ENCODE data around the gene AMN1.
A peak's percentile ranks its signal among the peaks of the same experiment; 100 is the strongest.

AMN1 gene

DNA sequence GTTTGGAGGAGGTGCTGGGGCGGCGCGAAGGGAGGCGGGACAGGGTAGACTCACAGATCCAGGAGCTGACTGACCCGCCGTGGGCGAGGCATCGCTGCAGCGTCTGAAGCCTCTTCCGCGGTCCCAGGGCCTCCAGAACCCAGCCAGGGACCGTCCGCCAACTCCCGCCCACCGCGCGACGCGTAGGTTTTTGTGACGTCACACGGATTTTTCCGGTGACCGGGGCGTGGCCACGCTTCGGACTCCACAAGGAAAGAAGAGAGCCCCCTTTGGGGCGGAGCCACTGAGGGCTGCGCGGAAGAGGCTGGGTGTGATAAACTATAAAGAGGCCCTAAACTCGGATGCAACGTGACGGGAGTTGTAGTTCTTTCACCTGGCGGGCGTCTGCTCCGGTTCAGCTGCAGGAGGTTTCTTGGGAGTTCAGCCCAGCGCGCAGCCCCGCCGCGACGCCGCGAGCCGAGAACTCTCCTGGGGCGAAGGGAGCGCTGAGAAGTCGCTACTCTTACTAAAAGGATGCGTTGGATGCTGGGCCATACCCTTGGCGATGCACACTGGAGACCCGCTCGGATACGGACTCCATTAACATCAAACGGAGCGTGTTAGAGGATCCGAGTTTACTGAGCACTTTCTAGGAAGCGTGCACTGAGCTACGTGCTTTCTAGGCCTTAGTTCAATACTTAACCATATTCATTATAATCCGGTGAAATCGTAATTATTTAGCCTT lies at the start of gene AMN1 (continued):
- TF ChIP-seq, protein P1, sequence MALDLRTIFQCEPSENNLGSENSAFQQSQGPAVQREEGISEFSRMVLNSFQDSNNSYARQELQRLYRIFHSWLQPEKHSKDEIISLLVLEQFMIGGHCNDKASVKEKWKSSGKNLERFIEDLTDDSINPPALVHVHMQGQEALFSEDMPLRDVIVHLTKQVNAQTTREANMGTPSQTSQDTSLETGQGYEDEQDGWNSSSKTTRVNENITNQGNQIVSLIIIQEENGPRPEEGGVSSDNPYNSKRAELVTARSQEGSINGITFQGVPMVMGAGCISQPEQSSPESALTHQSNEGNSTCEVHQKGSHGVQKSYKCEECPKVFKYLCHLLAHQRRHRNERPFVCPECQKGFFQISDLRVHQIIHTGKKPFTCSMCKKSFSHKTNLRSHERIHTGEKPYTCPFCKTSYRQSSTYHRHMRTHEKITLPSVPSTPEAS (tag by site-specific recombination; IDR thresholded peaks at IDR 0.05), result no peak
- TF ChIP-seq OVOL3 (tag by site-specific recombination; IDR thresholded peaks at IDR 0.05) (no peak), ZNF391 (tag by site-specific recombination; IDR thresholded peaks at IDR 0.05; ENCODE audit: borderline replicate concordance, low read depth) (no peak; the same call in 1 of the 2 replicates), ZNF501 (tag by site-specific recombination; IDR thresholded peaks at IDR 0.05) (no peak), ZNF621 (tag by site-specific recombination; IDR thresholded peaks at IDR 0.05) (no peak), ZNF664 (tag by site-specific recombination; IDR thresholded peaks at IDR 0.05) (no peak; the same call in 1 of the 2 replicates), OSR2 (tag by site-specific recombination; IDR thresholded peaks at IDR 0.05) (no peak), ZNF155 (tag by site-specific recombination; IDR thresholded peaks at IDR 0.05) (no peak), ZBTB1 (tag by site-specific recombination; IDR thresholded peaks at IDR 0.05) (no peak), ZNF423 (tag by site-specific recombination; IDR thresholded peaks at IDR 0.05) (no peak), ZNF19 (tag by site-specific recombination; IDR thresholded peaks at IDR 0.05; ENCODE audit: low read depth) (no peak), ZSCAN30 (tag by site-specific recombination; IDR thresholded peaks at IDR 0.05) (no peak), ZNF274 (IDR thresholded peaks at IDR 0.05; ENCODE audit: low read length) (no peak), ZNF274 (tag by site-specific recombination; IDR thresholded peaks at IDR 0.05; ENCODE audit: borderline replicate concordance) (no peak), MZF1 (tag by site-specific recombination; IDR thresholded peaks at IDR 0.05; ENCODE audit: borderline replicate concordance) (no peak), SP2 (tag by site-specific recombination; IDR thresholded peaks at IDR 0.05) (peak; percentile 95), ZNF157 (tag by site-specific recombination; IDR thresholded peaks at IDR 0.05) (no peak), ZNF521 (tag by site-specific recombination; IDR thresholded peaks at IDR 0.05) (no peak), ZNF211 (tag by site-specific recombination; IDR thresholded peaks at IDR 0.05; ENCODE audit: low read depth) (no peak), ZFP37 (tag by site-specific recombination; IDR thresholded peaks at IDR 0.05) (no peak; the same call in 1 of the 2 replicates), ZNF623 (tag by site-specific recombination; IDR thresholded peaks at IDR 0.05) (no peak), BCL11A (tag by site-specific recombination; IDR thresholded peaks at IDR 0.05; ENCODE audit: low read depth) (no peak), ZNF555 (tag by site-specific recombination; conservative IDR thresholded peaks at IDR 0.05) (no peak), ZNF23 (tag by site-specific recombination; IDR thresholded peaks at IDR 0.05; ENCODE audit: borderline replicate concordance) (no peak), ZNF248 (tag by site-specific recombination; IDR thresholded peaks at IDR 0.05) (no peak), ZNF239 (tag by site-specific recombination; IDR thresholded peaks at IDR 0.05) (no peak), ZNF341 (tag by site-specific recombination; IDR thresholded peaks at IDR 0.05; ENCODE audit: low read depth) (no peak; the same call in 1 of the 2 replicates), GLI4 (tag by site-specific recombination; IDR thresholded peaks at IDR 0.05) (no peak), ZNF510 (tag by site-specific recombination; IDR thresholded peaks at IDR 0.05; ENCODE audit: insufficient replicate concordance) (no peak)
- TF ChIP-seq, protein P2, sequence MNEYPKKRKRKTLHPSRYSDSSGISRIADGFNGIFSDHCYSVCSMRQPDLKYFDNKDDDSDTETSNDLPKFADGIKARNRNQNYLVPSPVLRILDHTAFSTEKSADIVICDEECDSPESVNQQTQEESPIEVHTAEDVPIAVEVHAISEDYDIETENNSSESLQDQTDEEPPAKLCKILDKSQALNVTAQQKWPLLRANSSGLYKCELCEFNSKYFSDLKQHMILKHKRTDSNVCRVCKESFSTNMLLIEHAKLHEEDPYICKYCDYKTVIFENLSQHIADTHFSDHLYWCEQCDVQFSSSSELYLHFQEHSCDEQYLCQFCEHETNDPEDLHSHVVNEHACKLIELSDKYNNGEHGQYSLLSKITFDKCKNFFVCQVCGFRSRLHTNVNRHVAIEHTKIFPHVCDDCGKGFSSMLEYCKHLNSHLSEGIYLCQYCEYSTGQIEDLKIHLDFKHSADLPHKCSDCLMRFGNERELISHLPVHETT (tag by site-specific recombination; IDR thresholded peaks at IDR 0.05), result peak; percentile 54
- TF ChIP-seq, protein P3, sequence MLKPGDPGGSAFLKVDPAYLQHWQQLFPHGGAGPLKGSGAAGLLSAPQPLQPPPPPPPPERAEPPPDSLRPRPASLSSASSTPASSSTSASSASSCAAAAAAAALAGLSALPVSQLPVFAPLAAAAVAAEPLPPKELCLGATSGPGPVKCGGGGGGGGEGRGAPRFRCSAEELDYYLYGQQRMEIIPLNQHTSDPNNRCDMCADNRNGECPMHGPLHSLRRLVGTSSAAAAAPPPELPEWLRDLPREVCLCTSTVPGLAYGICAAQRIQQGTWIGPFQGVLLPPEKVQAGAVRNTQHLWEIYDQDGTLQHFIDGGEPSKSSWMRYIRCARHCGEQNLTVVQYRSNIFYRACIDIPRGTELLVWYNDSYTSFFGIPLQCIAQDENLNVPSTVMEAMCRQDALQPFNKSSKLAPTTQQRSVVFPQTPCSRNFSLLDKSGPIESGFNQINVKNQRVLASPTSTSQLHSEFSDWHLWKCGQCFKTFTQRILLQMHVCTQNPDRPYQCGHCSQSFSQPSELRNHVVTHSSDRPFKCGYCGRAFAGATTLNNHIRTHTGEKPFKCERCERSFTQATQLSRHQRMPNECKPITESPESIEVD (tag by site-specific recombination; IDR thresholded peaks at IDR 0.05), result no peak
- TF ChIP-seq, protein P4, sequence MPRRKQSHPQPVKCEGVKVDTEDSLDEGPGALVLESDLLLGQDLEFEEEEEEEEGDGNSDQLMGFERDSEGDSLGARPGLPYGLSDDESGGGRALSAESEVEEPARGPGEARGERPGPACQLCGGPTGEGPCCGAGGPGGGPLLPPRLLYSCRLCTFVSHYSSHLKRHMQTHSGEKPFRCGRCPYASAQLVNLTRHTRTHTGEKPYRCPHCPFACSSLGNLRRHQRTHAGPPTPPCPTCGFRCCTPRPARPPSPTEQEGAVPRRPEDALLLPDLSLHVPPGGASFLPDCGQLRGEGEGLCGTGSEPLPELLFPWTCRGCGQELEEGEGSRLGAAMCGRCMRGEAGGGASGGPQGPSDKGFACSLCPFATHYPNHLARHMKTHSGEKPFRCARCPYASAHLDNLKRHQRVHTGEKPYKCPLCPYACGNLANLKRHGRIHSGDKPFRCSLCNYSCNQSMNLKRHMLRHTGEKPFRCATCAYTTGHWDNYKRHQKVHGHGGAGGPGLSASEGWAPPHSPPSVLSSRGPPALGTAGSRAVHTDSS (tag by site-specific recombination; IDR thresholded peaks at IDR 0.05), result no peak
- TF ChIP-seq, protein P5, sequence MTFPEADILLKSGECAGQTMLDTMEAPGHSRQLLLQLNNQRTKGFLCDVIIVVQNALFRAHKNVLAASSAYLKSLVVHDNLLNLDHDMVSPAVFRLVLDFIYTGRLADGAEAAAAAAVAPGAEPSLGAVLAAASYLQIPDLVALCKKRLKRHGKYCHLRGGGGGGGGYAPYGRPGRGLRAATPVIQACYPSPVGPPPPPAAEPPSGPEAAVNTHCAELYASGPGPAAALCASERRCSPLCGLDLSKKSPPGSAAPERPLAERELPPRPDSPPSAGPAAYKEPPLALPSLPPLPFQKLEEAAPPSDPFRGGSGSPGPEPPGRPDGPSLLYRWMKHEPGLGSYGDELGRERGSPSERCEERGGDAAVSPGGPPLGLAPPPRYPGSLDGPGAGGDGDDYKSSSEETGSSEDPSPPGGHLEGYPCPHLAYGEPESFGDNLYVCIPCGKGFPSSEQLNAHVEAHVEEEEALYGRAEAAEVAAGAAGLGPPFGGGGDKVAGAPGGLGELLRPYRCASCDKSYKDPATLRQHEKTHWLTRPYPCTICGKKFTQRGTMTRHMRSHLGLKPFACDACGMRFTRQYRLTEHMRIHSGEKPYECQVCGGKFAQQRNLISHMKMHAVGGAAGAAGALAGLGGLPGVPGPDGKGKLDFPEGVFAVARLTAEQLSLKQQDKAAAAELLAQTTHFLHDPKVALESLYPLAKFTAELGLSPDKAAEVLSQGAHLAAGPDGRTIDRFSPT (tag by site-specific recombination; IDR thresholded peaks at IDR 0.05), result no peak
